PC-3 (cell line): ENCODE data around the gene RPL19. TPM values are rescaled to one million over a fixed set of nuclear protein-coding genes. Genes with fewer than 3 reads are reported as not detected.
A peak's percentile ranks its signal among the peaks of the same experiment; 100 is the strongest.

Experiments used
- ATAC-seq: fragments of 200-7000 bp; cut with Tn5 transposase; 2 replicates; pipeline ENCODE4 v1.9.1; 2020; ENCODE audit warnings: mild to moderate bottlenecking, moderate library complexity
- BruUV-seq: library from RNA; stranded (reverse); fragments of 400-500 nt; replicated peaks from 2 replicates; lab custom pipeline; 2021; lab: Mats Ljungman, UMichigan
- CTCF ChIA-PET: fragments of 300-600 bp; sonication (Branson Sonifier 250); formaldehyde crosslinking; loops from one replicate; lab custom pipeline; 2022; ENCODE audit warnings: antibody characterized with exemption; lab: Charles Lee
- POLR2A ChIA-PET: fragments of 300-600 bp; sonication (Branson Sonifier 250); formaldehyde crosslinking; loops from one replicate; lab custom pipeline; 2022; ENCODE audit warnings: antibody characterized with exemption; ENCODE audit not compliant: unreplicated experiment; lab: Charles Lee
- DNase-seq: peaks from one replicate; pipeline ENCODE4 v3.0.0-alpha.2; 2015
- H2AFZ ChIP-seq: fragments of 300-600 bp; sonication (generic); 2 replicates; pipeline ENCODE4 v1.6.0; 2016; ENCODE audit warnings: antibody characterized with exemption, low read length
- H3F3A ChIP-seq: fragments of 300-600 bp; sonication (generic); one replicate; pipeline ENCODE4 v1.6.0; 2017; ENCODE audit warnings: antibody characterized with exemption, low read length, control low read depth, mild to moderate bottlenecking; ENCODE audit not compliant: unreplicated experiment
- H3K27ac ChIP-seq: fragments of 300-600 bp; sonication (generic); 2 replicates; pipeline ENCODE4 v1.5.1; 2016; ENCODE audit warnings: mild to moderate bottlenecking, low read length
- H3K27me3 ChIP-seq: fragments of 300-600 bp; sonication (generic); 2 replicates; pipeline ENCODE4 v1.6.1; 2016; ENCODE audit warnings: low read length, mixed read lengths
- H3K36me3 ChIP-seq: fragments of 300-600 bp; sonication (generic); 2 replicates; pipeline ENCODE4 v1.6.1; 2016; ENCODE audit warnings: low read depth, mixed run types, low read length, mixed read lengths
- H3K4me1 ChIP-seq: fragments of 300-600 bp; sonication (generic); 2 replicates; pipeline ENCODE4 v1.5.1; 2016; ENCODE audit warnings: low read length; ENCODE audit not compliant: insufficient read depth
- H3K4me2 ChIP-seq: fragments of 300-600 bp; sonication (generic); 2 replicates; pipeline ENCODE4 v1.6.0; 2016; ENCODE audit warnings: low read length
- H3K4me3 ChIP-seq: fragments of 300-600 bp; sonication (generic); 2 replicates; pipeline ENCODE4 v1.5.1; 2016; ENCODE audit warnings: mild to moderate bottlenecking, low read length, mixed read lengths
- H3K79me2 ChIP-seq: fragments of 300-600 bp; sonication (generic); 2 replicates; pipeline ENCODE4 v1.6.1; 2017; ENCODE audit warnings: low read length, mixed read lengths
- H3K9ac ChIP-seq: fragments of 300-600 bp; sonication (generic); 2 replicates; pipeline ENCODE4 v1.6.0; 2016; ENCODE audit warnings: mild to moderate bottlenecking, low read length
- H3K9me2 ChIP-seq: fragments of 300-600 bp; sonication (generic); replicated peaks from 2 replicates; pipeline ENCODE4 v1.6.1; 2016; ENCODE audit warnings: mixed run types, low read length, mixed read lengths
- H3K9me3 ChIP-seq: fragments of 300-600 bp; sonication (generic); 2 replicates; pipeline ENCODE4 v1.6.1; 2016; ENCODE audit warnings: low read length, mixed read lengths
- H4K20me1 ChIP-seq: fragments of 300-600 bp; sonication (generic); 2 replicates; pipeline ENCODE4 v1.6.1; 2016; ENCODE audit warnings: low read length, mixed read lengths
- CTCF ChIP-seq: fragments of 300-600 bp; sonication (generic); conservative IDR thresholded peaks from 2 replicates; pipeline ENCODE4 v1.5.1; 2017; ENCODE audit warnings: antibody characterized with exemption, low read depth, mild to moderate bottlenecking, low read length
- EZH2 ChIP-seq: fragments of 300-600 bp; sonication (generic); IDR thresholded peaks from one replicate; pipeline ENCODE4 v1.6.1; 2017; ENCODE audit warnings: antibody characterized with exemption, mild to moderate bottlenecking, low read length; ENCODE audit not compliant: unreplicated experiment
- EZH2phosphoT487 ChIP-seq: fragments of 300-600 bp; sonication (generic); IDR thresholded peaks from 2 replicates; pipeline ENCODE4 v1.6.1; 2018; ENCODE audit warnings: mild to moderate bottlenecking, antibody characterized with exemption, low read length, borderline replicate concordance
- intact Hi-C: fragments of 100-400 bp; cut with micrococcal nuclease; formaldehyde crosslinking; loops from 2 replicates; pipeline ENCODE4 v1.9.0; 2023
- total RNA-seq: library from RNA; depleted of rRNA; stranded (reverse); fragments of >200 nt; gene quantifications from 2 replicates; pipeline ENCODE4 v1.2.3, GENCODE V29; 2014

Gene RPL19
- total RNA-seq, 1 experiment from 2014 or later, result 2,509 TPM

- TF ChIP-seq EZH2 (no peak), EZH2phosphoT487 (no peak), CTCF (no peak)
- no peaks in the 10 kb centered on the region for H3F3A ChIP-seq
- no peaks in the 10 kb centered on the region for H3K79me2 ChIP-seq
- no peak overlapping the region for H3K4me2 ChIP-seq
- no peaks in the 10 kb centered on the region for H4K20me1 ChIP-seq
- no peaks in the 10 kb centered on the region for H3K4me1 ChIP-seq
- H3K4me3 ChIP-seq, result no peak overlapping the region
- H3K27me3 ChIP-seq, result no peaks in the 10 kb centered on the region
- no TSS peak for BruUV-seq
- POLR2A ChIA-PET, result no interaction called here
- intact Hi-C loops, result no loop called here
- no peaks in the 10 kb centered on the region for H3K9me3 ChIP-seq
- peak; percentile 76 for ATAC-seq
- H3K9ac ChIP-seq, result no peak overlapping the region
- H2AFZ ChIP-seq, result no peak overlapping the region
- DNase-seq, result peak; percentile 59
- no peaks in the 10 kb centered on the region for H3K36me3 ChIP-seq
- no peak overlapping the region for H3K27ac ChIP-seq
- CTCF ChIA-PET, result no interaction called here
- H3K9me2 ChIP-seq, result no peaks in the 10 kb centered on the region
Observed at GRCh38 chr17:39213852-39214251, 13.8 kb downstream of the RPL19 start.

- Histone ChIP-seq H4K20me1 (no peaks in the 10 kb centered on the region), H2AFZ (no peak overlapping the region), H3K9ac (no peak overlapping the region), H3K27me3 (no peaks in the 10 kb centered on the region), H3K4me2 (no peak overlapping the region), H3K9me2 (no peaks in the 10 kb centered on the region), H3F3A (no peaks in the 10 kb centered on the region), H3K79me2 (no peaks in the 10 kb centered on the region), H3K4me3 (no peak overlapping the region), H3K27ac (no peak overlapping the region), H3K4me1 (no peaks in the 10 kb centered on the region), H3K9me3 (no peaks in the 10 kb centered on the region), H3K36me3 (no peaks in the 10 kb centered on the region)
- ChIA-PET POLR2A (no interaction called here), CTCF (no interaction called here)
- intact Hi-C loops, result no loop called here
- TF ChIP-seq EZH2 (no peak), EZH2phosphoT487 (no peak), CTCF (no peak)
- BruUV-seq, result no TSS peak
- ATAC-seq (no peak), DNase-seq (no peak)
Observed at GRCh38 chr17:39217734-39218369, 17.8 kb downstream of the RPL19 start.

GRCh38 chr17:39218906-39219305, 18.8 kb downstream of the RPL19 start:
- no peak overlapping the region for H3K4me3 ChIP-seq
- H4K20me1 ChIP-seq, result no peaks in the 10 kb centered on the region
- DNase-seq (no peak), ATAC-seq (no peak)
- no peak overlapping the region for H3K27ac ChIP-seq
- no peaks in the 10 kb centered on the region for H3K9me3 ChIP-seq
- H3K4me1 ChIP-seq, result no peaks in the 10 kb centered on the region
- H3K9me2 ChIP-seq, result no peaks in the 10 kb centered on the region
- no TSS peak for BruUV-seq
- no peaks in the 10 kb centered on the region for H3K36me3 ChIP-seq
- H2AFZ ChIP-seq, result no peak overlapping the region
- no peak overlapping the region for H3K9ac ChIP-seq
- no peak overlapping the region for H3K4me2 ChIP-seq
- intact Hi-C loops, result no loop called here
- no peak for TF ChIP-seq EZH2
- TF ChIP-seq EZH2phosphoT487, result no peak
- no peak for TF ChIP-seq CTCF
- CTCF ChIA-PET, result interaction anchor here (0.5 kb wide), 1 partner anchor 133 kb away, joined by 7 read pairs; no protein-coding TSS in a partner anchor
- POLR2A ChIA-PET, result no interaction called here
- H3F3A ChIP-seq, result no peaks in the 10 kb centered on the region
- no peaks in the 10 kb centered on the region for H3K79me2 ChIP-seq
- H3K27me3 ChIP-seq, result no peaks in the 10 kb centered on the region
